ENCODE measurements around the gene C1orf53.

The C1orf53 gene

DNA sequence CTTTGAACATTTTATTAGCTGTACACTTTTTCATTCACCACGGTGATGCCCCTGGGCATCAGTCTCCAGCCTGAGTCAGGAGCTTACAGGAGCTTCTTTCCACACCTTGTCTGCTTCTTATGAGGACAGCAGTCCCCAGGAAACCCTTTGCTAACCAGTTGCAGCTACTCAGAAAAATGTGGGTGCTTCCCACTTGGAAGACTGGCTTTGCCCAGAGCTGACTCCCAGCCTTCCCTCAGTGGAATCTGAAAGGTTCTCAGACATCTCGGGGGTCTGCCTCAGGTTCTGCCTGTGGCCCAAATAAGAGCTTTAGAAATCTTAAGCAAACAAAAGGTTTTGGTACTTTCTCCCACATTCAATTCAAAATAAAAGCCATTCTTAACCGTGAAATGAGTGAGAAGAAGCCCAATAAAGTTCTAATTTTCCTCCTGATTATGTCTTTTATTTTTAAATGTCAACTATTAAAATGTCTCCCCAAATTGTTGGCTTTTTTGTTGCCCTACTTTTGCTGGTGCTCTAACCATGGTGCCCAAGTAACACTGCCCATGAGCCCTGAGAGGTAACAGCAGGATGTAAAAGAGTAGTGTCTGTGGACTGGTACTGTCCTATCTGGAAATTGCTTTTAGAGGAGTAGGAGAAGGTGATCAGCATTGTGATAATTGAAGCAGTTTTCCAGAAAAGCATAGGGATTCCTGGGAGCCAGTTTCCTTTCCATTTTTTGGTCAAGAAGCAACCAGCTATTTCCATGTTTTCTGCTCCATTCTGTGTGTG lies 5.6 kb downstream of the C1orf53 start:
- no peak for DNase-seq (ENCODE audit: low read depth, low spot score)

DNA sequence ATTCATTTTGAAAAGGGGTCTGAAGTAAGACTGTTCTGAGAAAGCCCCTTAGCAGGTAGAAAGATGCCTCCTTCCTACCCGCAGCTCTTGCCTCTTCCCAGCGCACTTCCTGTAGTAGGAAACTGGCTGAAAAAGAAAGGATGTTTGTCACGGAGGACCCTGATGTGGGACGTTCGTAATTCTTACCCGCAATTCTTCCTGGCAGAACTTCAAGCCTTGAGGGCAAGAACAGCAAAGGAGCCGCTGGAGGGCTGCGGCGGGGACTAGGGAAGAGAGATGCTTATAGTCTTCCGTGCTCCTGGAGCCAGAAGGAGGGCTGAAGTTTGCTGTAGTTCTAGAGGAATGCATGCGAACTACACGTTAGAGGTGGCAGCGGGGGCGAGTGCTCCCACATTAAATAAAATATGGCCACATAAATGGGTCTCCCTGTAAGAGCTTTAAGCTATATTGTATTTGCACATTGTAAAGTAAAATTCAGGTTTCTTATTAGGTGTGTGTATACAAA lies 6.3 kb downstream of the C1orf53 start:
- no peak for DNase-seq (ENCODE audit: low read depth, low spot score)

DNA sequence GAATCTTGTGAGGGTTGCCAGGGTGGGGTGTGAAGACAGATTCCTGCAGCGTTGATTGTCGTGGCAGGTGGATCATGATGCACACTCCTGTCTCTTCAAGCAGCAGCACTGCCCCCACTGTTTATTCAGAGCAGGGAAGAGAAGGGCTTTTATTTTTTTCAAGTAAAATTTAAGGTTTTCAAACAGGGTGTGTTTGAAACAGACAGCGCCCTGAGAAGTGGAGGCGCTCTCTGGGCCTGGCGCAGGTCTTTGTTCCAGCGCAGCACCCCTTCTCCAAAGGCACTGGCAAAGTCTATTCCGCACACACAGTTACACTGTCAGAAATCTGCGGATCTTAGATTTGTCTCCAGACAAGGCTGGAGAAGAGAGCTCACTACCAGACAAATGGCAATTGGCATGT lies 7.0 kb downstream of the C1orf53 start:
- DNase-seq (ENCODE audit: low read depth, low spot score): no peak

DNA sequence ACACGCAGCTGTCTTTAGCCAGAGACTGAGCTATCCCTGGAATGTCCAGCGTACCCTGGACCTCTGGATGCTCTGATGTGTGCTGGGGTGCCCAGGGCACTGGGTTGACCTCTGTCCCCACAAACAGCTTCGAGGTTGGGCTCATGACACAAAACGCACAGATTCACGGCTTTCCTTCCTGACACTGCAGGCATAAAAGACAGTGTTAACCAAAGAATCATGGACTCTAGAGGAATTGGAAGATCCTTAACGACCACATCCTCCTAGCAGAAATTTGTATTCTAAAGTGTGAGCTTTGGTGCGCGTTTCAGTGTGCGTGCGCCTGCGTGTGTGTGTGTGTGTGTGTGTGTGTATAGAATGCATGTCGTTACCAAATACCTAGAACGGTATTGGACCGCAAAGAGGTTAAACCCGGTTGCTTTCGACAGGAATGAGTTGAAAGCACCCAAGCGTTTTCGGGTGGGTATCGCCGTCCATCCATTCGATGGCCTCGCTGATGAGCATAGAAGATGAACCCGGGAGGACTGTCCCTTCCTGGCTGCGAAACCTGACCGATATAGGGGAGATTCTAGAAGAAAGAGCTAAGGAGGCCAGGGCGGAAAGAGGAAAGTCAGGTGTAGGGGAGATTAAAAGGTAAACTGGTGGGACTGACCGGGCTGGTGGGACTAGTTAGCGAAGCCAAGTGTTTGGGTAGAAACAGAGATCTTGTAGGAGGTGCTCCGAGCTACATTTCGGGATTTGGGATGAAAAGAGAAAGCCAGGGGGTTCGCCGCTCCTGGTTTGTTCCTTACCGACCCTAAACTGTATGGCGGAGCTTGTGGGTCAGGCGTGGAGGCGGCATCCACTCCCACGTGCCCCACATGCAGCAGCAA lies 7.9 kb downstream of the C1orf53 start:
- no peak for DNase-seq (ENCODE audit: low read depth, low spot score)

DNA sequence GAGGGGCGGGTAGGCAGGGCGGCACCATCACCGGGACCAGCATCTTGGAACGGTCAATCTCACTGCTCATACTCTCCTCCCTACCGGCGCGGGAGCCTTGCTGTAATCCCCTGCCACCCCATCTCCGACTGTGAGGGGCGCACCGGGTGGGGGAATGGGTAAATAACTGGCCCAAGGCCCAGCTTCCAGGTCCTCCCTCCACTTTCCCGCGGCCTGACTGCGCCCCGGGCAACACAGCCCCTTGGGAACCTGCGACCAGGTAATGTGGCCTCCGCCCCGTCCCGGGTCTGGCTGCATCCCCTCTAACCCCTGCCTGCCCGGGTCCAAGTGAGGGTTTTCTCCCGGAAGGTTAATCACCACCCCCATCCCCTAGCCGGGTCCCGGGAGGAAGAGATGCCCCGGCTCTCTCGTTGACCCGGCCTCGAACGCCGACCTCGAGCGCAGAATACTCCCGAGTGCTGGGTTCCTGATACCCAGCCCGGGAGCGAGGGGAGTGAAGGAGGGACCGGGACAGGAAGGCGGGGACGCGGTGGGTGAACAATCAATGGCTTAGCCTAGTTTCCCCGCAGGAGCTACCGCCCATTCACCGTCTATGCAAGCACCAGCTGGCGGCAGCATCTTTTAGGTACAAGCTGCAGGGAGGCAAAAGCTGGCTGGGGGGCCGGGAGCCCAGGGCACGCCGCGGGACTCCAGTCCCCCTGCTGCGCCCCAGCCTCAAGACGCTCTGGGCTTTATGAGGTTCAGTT lies 8.9 kb downstream of the C1orf53 start:
- no peak for DNase-seq (ENCODE audit: low read depth, low spot score)

DNA sequence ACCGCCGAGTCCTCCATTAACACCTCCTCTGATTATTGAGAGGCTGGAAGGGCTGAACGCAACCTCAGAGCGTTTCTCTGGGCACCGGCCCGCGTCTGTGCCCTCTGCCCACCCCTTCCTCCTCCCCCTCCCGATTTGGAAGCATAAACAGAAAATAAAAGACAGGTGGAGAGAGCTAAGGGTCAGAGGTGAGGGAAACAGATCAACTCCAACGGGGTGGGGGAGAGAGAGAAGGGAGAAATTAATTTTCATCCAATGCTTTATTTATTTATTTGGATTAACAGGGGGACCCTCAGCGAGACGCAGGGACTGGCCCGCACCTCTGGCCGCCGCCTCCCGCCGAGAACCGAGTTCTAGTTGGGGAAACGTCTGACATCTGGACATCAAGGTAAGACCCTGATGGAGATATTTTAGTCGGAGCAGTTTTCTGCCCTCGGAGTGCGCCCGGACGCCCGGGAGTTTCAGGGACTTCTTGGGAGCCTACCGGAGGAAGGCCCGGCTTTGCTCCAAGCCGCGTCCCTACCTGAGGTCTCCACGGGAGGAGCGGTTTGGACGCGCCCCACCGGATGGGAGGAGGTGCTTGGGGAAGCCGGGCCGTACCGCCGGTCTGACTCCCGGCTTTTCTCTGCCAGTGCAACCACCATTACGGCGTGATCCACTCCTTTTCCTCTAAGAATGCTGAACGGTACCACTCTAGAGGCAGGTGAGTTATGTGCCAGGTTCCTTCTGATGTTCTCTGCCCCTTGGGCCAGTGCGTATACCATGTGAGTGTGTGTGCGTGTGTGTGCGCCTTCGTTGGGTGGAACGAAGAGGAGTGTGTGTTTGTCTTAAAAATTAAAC lies 9.6 kb downstream of the C1orf53 start:
- no peak for DNase-seq (ENCODE audit: low read depth, low spot score)

DNA sequence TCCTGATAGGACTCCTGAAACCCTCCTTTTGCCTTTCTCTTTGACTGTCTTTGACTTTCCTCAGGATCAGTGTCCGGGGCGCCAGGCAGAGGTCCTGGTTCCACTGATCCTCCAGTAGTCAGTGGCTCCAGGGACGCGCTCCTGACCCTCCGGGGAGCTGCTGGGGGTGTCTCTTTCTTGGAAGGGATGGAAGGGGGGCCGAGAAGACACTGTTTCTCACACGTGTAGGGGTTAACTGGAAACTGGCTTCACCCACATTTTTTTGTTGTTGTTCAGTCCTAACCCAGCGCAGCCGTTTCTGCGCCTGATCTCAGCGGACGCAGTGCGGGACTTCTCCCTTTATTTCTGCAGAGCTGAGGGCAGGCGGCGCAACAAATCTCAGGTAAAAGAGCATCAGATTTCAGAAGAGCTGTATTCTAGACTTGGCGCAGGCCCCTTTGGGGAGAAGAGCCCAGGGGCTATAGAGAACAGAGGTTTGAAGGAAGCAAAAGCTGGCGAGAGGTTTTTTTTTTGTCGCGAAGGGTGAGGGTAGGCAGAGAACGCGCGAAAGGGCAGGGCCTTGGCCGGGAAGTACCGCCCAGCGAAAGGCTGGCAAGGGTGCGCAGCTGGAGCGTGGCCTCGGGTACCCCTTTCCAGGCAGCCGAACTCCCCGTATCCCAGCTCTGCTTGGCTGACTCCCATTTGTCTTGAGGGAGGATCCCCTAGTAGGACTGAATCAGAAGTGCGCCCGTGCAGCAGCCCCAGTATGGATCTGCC lies 10.5 kb downstream of the C1orf53 start:
- no peak for DNase-seq (ENCODE audit: low read depth, low spot score)

DNA sequence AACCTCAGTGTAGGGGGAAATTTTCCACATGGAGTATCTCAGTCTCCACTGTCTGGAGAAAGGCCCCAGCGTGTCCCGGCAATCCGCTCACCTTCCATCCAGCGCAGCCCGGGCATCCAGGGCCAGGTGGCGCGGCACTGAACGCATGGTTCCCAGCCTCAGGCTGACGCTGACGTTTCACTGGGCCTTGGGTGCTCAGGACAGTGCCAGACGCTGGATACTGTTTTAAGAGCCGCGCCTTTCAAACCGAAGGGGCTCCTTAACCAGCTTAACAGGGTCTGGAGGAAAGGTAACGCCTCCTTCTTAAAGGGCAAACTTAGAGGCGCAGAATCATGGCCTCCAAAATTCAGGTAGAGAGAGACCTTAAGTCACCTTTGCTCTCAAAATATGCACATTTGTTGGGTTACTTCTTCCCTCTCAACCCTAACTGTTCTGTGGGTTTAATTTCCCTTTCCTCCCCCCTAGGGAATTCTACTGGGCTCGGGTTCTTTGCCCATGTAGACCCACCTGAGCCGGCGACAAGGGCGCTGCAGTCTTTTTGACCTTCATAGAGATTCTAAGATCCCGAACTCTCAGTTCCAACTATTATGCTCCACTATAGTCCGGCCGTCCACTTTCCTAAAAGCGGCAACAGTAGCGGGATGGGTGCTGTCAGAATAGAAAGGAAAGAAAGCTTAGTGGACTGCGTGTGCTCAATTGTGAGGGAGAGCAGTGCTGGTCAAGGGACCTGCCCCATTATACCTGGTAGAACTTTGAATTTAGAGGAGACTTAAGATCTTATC lies 11.3 kb downstream of the C1orf53 start:
- no peak for DNase-seq (ENCODE audit: low read depth, low spot score)

DNA sequence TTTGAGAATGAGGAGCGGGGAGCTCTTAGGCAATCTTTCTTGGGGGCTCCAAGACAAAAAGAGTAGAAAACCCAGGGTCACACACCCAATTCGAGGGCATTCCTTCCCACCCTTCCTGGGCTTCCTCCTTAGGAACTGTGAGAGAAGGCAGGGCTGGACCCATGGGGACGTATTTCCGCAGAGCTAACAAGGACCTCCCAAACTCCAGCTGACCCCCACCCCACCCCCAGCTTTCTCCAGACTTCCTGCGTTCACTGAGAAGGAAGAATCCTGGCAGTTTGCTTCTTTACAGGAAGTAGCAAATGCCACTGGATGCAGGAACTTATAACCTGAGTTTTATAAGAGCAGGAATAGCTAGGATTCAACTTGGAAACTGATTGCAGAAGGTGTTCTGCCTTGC lies 12.1 kb downstream of the C1orf53 start:
- no peak for DNase-seq (ENCODE audit: low read depth, low spot score)

DNA sequence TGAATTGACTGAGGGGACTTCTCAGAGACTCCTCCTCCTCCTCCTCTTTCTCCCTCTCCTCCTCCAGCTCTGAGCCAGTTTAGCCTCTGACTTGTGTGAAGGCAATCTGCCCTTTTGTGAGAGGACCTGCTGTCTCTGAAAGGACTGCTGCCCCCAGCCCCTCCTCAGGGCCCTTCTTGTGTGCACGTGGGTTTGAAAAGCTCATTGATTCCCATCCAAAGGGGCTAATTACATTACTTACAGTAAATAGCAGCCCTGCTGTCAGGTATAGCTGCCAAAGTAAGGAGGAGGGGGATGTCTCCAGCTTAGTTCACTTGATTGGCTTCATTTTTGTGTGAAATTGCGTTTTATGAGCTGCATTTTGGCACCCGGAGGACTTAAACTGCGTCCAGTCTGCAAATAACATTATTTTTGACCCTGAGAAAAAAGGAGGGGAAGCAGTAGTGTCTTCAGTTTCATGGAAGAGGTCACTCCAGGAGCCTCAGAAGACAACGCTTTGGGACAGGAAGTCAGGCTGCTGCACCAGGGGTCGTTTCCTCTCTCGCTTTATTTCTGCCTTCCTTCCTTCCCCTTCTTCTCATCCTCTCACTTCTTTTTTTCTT lies 12.9 kb downstream of the C1orf53 start:
- no peak for DNase-seq (ENCODE audit: low read depth, low spot score)

DNA sequence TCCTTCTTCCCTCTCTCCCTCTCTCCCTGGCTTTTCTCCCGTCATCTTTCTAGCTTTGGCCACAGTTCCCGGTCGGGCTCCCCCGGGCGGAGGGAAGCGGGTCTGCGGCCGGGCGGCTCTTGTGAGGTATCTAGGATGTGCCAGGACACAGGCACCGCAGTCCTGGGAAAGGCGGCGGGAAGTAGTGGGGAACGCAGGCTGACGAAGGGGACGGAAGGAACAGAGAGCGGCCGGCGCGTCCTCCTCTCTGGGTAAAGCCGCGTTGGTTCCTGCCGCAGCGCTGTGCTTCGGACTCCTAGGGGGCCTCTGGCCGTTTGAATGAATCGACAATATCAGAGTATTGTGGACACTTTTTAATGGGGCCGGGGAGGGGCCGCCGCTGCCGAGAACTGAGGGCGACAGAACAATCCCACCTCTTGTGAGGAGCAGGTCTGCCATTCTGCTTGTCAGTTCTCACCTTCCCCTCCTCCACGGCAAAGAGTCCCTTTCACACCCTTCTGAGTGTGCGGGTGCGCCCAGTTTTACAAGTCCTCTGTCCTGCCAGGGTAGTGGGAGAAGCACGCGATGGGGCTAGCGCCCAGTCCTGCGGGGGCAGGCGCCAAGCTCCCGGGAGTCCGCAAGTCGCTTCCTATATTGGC lies 13.6 kb downstream of the C1orf53 start:
- DNase-seq (ENCODE audit: low read depth, low spot score): no peak

DNA sequence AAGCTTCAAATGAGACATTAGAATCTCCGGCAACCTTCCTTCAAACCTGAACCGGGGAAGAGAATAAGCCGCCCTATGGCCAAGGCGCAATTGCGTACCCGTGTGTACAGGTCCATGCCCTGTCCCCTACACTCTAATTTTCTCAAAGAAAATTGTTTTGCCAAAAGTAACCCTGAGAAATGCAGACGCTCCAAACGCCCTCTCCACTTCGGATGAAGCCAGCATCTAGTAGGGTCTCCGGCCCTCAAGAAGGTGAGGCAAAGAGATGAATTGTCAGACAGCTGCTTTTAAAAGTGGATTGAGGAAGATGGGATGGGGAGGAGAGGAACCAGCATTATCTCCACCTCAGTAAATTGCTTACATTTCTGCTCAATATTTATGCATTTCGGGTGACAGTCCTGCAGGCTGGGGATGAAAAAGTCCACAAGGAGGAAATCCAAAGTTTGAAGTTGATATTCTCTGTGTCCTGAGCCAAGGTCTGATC lies 14.1 kb downstream of the C1orf53 start:
- DNase-seq (ENCODE audit: low read depth, low spot score): no peak

DNA sequence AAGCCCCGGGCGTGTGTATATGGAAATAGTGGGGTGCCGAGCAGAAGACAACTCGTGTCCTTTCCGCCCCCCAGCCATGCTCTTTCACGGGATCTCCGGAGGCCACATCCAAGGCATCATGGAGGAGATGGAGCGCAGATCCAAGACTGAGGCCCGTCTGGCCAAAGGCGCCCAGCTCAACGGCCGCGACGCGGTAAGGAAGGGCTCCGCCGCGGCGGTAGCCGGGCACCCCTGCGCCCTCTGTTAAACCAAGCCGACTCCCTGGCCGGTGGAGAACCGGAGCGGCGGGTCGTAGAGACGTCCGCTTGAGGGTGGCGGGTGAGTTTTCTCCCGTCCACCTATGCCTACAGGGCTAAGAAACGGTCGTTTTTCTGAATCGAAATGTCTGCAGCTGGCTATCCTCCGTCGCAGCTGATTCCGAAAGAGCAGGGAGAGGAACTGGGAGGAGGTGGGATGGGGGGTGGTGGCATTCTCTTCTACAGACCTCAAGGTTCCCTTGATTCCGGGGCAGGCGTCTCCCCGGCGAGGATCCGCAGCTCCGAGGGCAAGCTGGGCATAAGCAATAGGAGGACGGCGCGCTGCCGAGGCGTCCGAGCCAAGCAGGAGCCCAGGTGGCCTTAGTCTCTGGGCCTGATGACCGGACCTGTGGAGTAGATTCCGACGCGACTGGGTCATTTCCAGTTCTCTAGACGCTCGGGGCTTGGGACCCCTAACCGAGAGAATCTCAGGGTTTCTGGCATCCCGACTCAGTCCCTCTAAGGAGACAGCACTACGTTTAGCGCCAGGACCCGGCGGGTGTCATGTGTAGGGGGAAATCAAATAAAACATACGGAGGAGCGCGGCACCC lies 15.6 kb downstream of the C1orf53 start:
- no peak for DNase-seq (ENCODE audit: low read depth, low spot score)

DNA sequence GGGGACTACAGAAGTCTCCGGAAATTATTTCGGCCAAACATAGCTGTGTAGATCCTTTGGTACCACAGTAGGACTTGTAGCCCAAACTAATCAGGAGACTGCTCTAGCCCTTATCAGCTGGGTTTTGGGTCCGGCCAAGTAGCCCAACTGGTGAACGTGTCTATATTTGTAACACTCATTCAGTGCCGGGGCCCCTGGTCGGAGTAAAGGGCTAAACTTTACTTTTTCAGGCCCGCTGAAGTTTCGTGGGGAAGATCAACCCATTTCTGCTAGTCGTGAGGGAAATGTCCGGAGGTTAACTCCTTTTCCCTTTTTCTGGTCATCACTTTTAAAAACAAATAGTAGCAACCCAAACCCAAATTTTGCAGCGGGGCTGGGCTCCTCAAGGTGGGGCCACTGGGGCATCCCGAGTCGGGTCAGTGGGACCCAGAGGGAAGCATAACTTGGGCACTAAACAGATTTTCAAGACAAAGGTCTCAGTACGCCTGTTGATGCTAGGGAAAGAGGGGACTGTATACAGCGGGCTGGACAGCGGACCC lies 16.4 kb downstream of the C1orf53 start:
- DNase-seq (ENCODE audit: low read depth, low spot score): no peak

DNA sequence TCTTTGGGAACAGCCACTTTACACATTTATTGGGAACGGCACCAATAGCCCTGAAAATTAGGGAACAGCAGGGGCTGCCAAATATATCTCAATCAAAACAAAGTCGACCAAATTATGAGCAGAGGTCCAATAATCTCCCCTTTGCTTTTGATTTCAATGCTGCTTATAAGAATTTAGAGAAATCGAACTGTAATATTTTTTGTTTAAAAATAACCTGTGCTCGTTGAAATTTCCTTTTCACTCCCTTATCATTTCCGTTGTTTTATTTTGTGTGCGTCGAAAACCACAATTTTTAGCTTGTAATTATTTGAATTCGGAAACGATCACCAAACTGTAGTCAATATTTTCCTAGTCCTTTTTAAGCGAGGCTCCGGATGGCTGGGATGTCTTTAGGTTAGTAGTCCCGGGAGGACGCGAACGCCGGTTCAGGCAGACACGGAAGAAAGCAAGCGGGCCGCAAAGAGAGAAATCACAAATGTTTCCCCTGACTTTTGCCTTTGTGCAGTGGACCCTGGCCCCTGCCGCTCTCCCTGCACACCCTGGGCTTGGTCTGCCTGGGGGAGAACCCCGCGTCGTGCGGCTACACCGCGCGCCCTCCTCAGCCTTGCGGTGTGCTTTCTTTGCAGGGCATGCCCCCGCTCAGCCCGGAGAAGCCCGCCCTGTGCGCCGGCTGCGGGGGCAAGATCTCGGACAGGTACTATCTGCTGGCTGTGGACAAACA lies 17.1 kb downstream of the C1orf53 start:
- DNase-seq (ENCODE audit: low read depth, low spot score): no peak

DNA sequence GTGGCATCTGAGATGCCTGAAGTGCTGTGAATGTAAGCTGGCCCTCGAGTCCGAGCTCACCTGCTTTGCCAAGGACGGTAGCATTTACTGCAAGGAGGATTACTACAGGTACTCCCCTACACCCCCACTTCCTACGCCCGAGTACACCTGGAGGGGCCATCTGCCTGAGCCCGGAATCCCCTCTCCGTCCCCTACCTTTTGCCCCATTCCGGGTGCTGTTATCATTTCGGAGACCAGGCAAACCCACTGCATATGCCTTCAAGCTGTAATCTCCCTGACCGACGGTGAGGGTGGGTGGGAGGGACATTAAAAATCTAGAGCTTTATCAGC lies 17.6 kb downstream of the C1orf53 start:
- no peak for DNase-seq (ENCODE audit: low read depth, low spot score)

Measured in iPS DF 19.7 (cell line).